OCI-LY1 (cell line): ENCODE measurements around the gene DNAJC15.

Source experiments
- H2AFZ ChIP-seq: fragments of 200-600 bp; sonication (generic), shearing (Covaris generic); 2 replicates; pipeline ENCODE4 v1.6.0; 2014; ENCODE audit warnings: antibody characterized with exemption, mild to moderate bottlenecking, low read length
- H3F3A ChIP-seq: fragments of 200-600 bp; sonication (generic), shearing (Covaris generic); 2 replicates; pipeline ENCODE4 v1.6.0; 2014; ENCODE audit warnings: mild to moderate bottlenecking, antibody characterized with exemption, low read length, moderate library complexity; ENCODE audit not compliant: insufficient read depth
- H3K27ac ChIP-seq: fragments of 200-600 bp; sonication (generic); 2 replicates; pipeline ENCODE4 v1.5.1; 2014; ENCODE audit warnings: low read length, mixed run types, mild to moderate bottlenecking, low read depth; ENCODE audit not compliant: poor library complexity, severe bottlenecking
- H3K27me3 ChIP-seq: fragments of 200-600 bp; sonication (generic); 2 replicates; pipeline ENCODE4 v1.6.0; 2014; ENCODE audit warnings: antibody characterized with exemption, mild to moderate bottlenecking, low read length, moderate library complexity; ENCODE audit not compliant: insufficient read depth
- H3K36me3 ChIP-seq: fragments of 200-600 bp; sonication (generic); 2 replicates; pipeline ENCODE4 v1.6.1; 2014; ENCODE audit warnings: mild to moderate bottlenecking, antibody characterized with exemption, low read length, moderate library complexity, mixed read lengths; ENCODE audit not compliant: insufficient read depth
- H3K4me1 ChIP-seq: fragments of 200-600 bp; sonication (generic); 2 replicates; pipeline ENCODE4 v1.5.1; 2014; ENCODE audit warnings: mild to moderate bottlenecking, low read length, moderate library complexity; ENCODE audit not compliant: insufficient read depth, severe bottlenecking
- H3K4me2 ChIP-seq: fragments of 200-600 bp; sonication (generic), shearing (Covaris generic); 2 replicates; pipeline ENCODE4 v1.6.1; 2014; ENCODE audit warnings: low read length
- H3K4me3 ChIP-seq: fragments of 200-600 bp; sonication (generic); 2 replicates; pipeline ENCODE4 v1.5.1; 2014; ENCODE audit warnings: low read length, low read depth, mild to moderate bottlenecking, mixed read lengths; ENCODE audit not compliant: poor library complexity, severe bottlenecking
- H3K79me2 ChIP-seq: fragments of 200-600 bp; shearing (Covaris generic); 2 replicates; pipeline ENCODE4 v1.6.1; 2016; ENCODE audit warnings: mixed run types, low read length, mixed read lengths; ENCODE audit not compliant: insufficient read depth
- H3K9ac ChIP-seq: fragments of 200-600 bp; sonication (generic), shearing (Covaris generic); 2 replicates; pipeline ENCODE4 v1.6.1; 2014; ENCODE audit warnings: mild to moderate bottlenecking, low read length, mixed read lengths
- H3K9me2 ChIP-seq: fragments of 200-600 bp; sonication (generic), shearing (Covaris generic); 2 replicates; pipeline ENCODE4 v1.6.1; 2014; ENCODE audit warnings: low read depth, mild to moderate bottlenecking, low read length, mixed read lengths
- H3K9me3 ChIP-seq: fragments of 200-600 bp; shearing (Covaris generic); 2 replicates; pipeline ENCODE4 v1.6.1; 2014; ENCODE audit warnings: low read length, mixed read lengths
- H4K20me1 ChIP-seq: fragments of 200-600 bp; sonication (generic), shearing (Covaris generic); 2 replicates; pipeline ENCODE4 v1.6.0; 2016; ENCODE audit warnings: mild to moderate bottlenecking, low read length; ENCODE audit not compliant: insufficient read depth
- EZH2 ChIP-seq: fragments of 200-600 bp; sonication (generic), shearing (Covaris generic); IDR thresholded peaks from 2 replicates; pipeline ENCODE4 v1.8.0; 2017; ENCODE audit warnings: borderline replicate concordance, mixed run types, mild to moderate bottlenecking, antibody characterized with exemption, low read length, moderate library complexity, mixed read lengths
- TF ChIP-seq, protein P1 (sequence below): fragments of 200-600 bp; sonication (generic), shearing (Covaris generic); IDR thresholded peaks from 2 replicates; pipeline ENCODE4 v1.5.1; 2017; ENCODE audit warnings: mild to moderate bottlenecking, antibody characterized with exemption, low read length, moderate library complexity, mixed read lengths

The DNAJC15 gene

DNA sequence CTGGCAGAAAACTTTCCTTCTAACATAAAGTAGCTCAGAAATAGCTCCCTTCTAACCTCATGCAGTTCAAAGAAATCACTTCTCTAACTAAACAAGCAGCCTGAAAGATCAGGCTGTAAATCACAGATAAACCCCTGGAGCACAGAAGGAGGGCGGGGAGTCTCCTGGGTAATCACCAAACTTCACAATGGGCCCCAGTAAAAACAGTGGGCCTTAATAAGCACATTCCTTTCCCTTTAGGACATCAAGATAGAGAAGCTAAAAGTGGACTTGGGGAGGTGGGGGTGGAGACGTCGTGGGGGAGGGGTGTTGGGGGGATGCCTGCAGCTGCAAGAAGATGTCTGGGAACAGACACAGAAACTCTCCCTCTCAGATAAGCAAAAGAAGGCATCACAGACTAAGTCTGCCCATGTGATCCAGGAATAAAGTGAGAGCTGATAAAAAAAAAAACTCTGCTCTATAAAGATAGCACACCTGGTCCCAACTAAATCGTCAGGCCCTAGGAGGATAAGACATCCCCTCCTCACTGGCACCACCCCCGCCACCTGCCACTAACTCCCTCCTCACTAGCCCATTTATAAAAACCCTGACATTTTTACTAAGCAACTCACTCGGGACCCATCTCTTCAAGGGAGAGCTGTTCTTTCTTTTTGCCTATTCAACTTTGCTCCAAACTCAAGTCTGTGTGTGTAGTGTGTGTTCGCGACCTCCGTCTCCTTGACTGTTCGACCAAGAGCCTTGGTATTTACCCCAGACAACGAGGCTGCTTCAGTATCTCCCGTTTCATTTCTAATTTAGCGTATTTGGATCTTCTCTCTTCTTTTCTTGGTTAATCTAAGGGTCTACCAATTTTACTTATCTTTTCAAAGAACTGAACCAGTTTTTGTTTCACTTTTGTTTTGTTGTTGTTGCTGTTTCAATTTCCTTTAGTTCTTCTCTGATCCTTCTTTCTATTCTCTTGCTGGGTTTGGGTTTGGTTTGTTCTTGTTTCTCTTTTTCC is 31.7 kb downstream of the DNAJC15 start:
- H3K9me2 ChIP-seq: no peaks in the 10 kb centered on the region
- peaks cover 58% of the 10 kb centered on the region for H3K79me2 ChIP-seq
- no peaks in the 10 kb centered on the region for H3F3A ChIP-seq
- H3K9ac ChIP-seq: peak overlapping the region; percentile 70
- H2AFZ ChIP-seq: no peak overlapping the region
- H4K20me1 ChIP-seq: no peaks in the 10 kb centered on the region
- 0 out of 2 replicates have a peak, but pooled peaks cover 2% of the 10 kb centered on the region for H3K9me3 ChIP-seq
- H3K27me3 ChIP-seq: no peaks in the 10 kb centered on the region
- peaks cover 54% of the 10 kb centered on the region for H3K4me1 ChIP-seq
- peak overlapping the region; percentile 65 for H3K4me3 ChIP-seq
- H3K27ac ChIP-seq: peak overlapping the region; percentile 84
- 0 out of 2 replicates have a peak, but pooled peaks cover 5% of the 10 kb centered on the region for H3K36me3 ChIP-seq
- peak overlapping the region; percentile 95 for H3K4me2 ChIP-seq
- no peak for TF ChIP-seq EZH2
- TF ChIP-seq, protein P1, sequence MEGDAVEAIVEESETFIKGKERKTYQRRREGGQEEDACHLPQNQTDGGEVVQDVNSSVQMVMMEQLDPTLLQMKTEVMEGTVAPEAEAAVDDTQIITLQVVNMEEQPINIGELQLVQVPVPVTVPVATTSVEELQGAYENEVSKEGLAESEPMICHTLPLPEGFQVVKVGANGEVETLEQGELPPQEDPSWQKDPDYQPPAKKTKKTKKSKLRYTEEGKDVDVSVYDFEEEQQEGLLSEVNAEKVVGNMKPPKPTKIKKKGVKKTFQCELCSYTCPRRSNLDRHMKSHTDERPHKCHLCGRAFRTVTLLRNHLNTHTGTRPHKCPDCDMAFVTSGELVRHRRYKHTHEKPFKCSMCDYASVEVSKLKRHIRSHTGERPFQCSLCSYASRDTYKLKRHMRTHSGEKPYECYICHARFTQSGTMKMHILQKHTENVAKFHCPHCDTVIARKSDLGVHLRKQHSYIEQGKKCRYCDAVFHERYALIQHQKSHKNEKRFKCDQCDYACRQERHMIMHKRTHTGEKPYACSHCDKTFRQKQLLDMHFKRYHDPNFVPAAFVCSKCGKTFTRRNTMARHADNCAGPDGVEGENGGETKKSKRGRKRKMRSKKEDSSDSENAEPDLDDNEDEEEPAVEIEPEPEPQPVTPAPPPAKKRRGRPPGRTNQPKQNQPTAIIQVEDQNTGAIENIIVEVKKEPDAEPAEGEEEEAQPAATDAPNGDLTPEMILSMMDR: no peak

DNA sequence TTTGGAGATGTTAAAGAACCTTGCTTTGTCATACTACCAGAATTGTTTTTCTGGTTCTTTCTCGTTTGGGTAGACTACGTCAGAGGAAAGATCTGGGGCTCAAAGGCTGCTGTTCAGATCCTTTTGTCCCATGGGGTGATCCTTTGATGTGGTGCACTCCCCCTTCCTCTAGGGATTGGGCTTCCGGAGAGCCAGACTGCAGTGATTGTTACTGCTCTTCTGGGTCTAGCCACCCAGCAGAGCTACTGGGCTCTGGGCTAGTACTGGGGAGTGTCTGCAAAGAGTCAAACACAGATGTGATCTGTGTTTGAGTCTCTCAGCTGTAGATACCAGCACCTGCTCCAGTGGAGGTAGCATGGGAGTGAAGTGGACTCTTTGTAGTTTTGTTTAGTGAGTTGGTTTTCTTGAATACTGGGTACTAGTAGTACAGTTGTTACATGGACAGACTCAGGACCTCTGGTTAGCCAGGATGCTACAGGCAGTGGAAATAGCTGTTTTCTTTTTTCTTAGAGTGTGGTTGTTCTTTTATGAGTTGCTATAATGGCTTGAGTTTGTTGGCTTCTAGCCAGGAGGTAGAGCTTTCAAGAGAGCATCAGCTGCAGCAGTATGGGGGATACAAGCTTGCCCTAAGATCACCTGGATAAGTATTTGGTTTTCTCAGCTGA is 34.4 kb downstream of the DNAJC15 start:
- Histone ChIP-seq H3K4me2 (peak overlapping the region; percentile 26; the same call in 1 of the 2 replicates), H2AFZ (no peak overlapping the region), H3K27me3 (no peaks in the 10 kb centered on the region), H3K79me2 (peaks cover 56% of the 10 kb centered on the region), H4K20me1 (no peaks in the 10 kb centered on the region), H3K9me2 (no peaks in the 10 kb centered on the region), H3F3A (no peaks in the 10 kb centered on the region), H3K36me3 (peaks cover 14% of the 10 kb centered on the region; the same call in 1 of the 2 replicates), H3K4me1 (peaks cover 51% of the 10 kb centered on the region), H3K27ac (peak overlapping the region; percentile 64), H3K9me3 (0 out of 2 replicates have a peak, but pooled peaks cover under 1% of the 10 kb centered on the region), H3K9ac (no peak overlapping the region; the same call in 1 of the 2 replicates), H3K4me3 (peak overlapping the region; percentile 7)
- no peak for TF ChIP-seq EZH2
- TF ChIP-seq, protein P1: no peak

DNA sequence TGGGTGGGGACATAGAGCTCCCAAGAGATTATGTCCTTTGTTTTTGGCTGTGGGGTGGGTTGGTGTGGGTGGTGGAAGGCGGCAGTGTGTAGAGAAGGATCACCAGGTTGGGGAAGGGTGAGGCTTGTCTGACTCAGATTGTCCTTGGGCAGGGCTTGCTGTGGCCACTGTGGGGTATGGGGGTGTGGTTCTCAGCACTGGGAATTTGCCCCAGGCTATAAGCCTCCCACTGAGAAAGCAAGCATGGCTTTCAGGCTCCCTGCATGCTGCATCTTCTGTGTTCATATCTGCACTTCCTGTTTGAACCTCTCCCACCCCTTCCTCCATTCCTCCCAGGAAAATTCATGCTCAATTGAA is 34.9 kb downstream of the DNAJC15 start:
- Histone ChIP-seq H3K4me3 (no peak overlapping the region), H3K27me3 (no peaks in the 10 kb centered on the region), H3K4me1 (peaks cover 51% of the 10 kb centered on the region), H3K36me3 (peaks cover 14% of the 10 kb centered on the region; the same call in 1 of the 2 replicates), H4K20me1 (no peaks in the 10 kb centered on the region), H3K4me2 (peak overlapping the region; percentile 26; the same call in 1 of the 2 replicates), H3K79me2 (peaks cover 52% of the 10 kb centered on the region), H3F3A (no peaks in the 10 kb centered on the region), H3K9me2 (no peaks in the 10 kb centered on the region), H3K9me3 (no peaks in the 10 kb centered on the region), H3K9ac (no peak overlapping the region), H3K27ac (peak overlapping the region; percentile 64), H2AFZ (no peak overlapping the region)
- TF ChIP-seq, protein P1: no peak
- no peak for TF ChIP-seq EZH2
